Fibroblast of pulmonary artery (primary cell): ENCODE data around the gene LLGL1.

ENCODE experiments used
- DNase-seq: peaks from one replicate; pipeline ENCODE4 v3.0.0-alpha.2; 2010; ENCODE audit warnings: low read depth
- H3K4me3 ChIP-seq: replicated peaks from 2 replicates; pipeline ENCODE4 v1.5.1; 2011; ENCODE audit warnings: low read depth, mild to moderate bottlenecking, control low read depth, low read length, moderate library complexity
- TF ChIP-seq, protein P1 (sequence below): IDR thresholded peaks from 2 replicates; pipeline ENCODE4 v1.5.1; 2011; ENCODE audit warnings: mild to moderate bottlenecking, control low read depth, low read length, inconsistent platforms; ENCODE audit errors: missing control alignments

Gene LLGL1

DNA sequence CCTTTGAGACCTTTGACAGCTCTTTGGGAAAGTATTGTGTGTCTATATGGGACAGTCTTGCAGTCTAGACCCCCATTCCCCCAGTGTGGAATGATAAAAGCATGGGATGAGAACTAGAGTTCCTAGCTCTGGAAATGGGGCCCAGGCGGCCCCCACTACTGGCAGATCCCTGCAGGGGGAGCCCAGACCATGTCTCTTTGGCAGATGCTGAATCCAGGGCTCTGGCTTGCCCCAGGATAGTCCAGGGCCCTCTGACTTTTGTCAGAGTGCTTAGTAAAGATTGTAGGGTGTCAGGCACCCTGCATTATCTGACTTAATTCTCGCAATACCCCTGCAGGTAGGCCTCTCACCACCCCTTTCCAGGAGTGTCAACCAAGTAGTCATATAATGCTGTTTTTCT, 33.5 kb upstream of the LLGL1 start:
- H3K4me3 ChIP-seq, result no peak overlapping the region
- TF ChIP-seq, protein P1, sequence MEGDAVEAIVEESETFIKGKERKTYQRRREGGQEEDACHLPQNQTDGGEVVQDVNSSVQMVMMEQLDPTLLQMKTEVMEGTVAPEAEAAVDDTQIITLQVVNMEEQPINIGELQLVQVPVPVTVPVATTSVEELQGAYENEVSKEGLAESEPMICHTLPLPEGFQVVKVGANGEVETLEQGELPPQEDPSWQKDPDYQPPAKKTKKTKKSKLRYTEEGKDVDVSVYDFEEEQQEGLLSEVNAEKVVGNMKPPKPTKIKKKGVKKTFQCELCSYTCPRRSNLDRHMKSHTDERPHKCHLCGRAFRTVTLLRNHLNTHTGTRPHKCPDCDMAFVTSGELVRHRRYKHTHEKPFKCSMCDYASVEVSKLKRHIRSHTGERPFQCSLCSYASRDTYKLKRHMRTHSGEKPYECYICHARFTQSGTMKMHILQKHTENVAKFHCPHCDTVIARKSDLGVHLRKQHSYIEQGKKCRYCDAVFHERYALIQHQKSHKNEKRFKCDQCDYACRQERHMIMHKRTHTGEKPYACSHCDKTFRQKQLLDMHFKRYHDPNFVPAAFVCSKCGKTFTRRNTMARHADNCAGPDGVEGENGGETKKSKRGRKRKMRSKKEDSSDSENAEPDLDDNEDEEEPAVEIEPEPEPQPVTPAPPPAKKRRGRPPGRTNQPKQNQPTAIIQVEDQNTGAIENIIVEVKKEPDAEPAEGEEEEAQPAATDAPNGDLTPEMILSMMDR, result peak; percentile 35
- DNase-seq, result no peak

GRCh38 chr17:18194394-18194793, 31.0 kb upstream of the LLGL1 start:
- no peak for DNase-seq
- TF ChIP-seq, protein P1, result no peak
- no peak overlapping the region for H3K4me3 ChIP-seq

- no peak overlapping the region for H3K4me3 ChIP-seq
- no peak for DNase-seq
- TF ChIP-seq, protein P1, result no peak
Observed at GRCh38 chr17:18194804-18195203, 30.6 kb upstream of the LLGL1 start.

DNA sequence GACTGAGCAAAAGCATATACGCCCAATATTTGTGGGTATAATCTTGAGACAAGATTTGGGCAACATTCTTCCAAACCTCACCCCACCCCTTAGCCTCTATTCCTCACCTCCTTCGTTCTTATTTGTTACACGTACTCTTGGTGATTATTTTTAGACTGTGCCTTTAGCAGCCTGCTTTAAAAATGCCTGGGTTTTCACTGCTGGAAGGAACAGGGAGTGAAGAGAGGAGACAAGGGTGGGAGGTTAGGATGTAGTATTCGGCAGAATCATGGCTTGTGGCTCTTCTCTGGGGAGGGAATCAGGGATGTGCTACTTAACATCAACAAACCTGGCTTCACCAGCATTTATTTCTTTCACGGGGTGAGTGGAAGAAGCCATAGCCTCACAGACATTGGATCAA, 30.2 kb upstream of the LLGL1 start:
- H3K4me3 ChIP-seq, result no peak overlapping the region
- no peak for DNase-seq
- TF ChIP-seq, protein P1, result no peak

DNA sequence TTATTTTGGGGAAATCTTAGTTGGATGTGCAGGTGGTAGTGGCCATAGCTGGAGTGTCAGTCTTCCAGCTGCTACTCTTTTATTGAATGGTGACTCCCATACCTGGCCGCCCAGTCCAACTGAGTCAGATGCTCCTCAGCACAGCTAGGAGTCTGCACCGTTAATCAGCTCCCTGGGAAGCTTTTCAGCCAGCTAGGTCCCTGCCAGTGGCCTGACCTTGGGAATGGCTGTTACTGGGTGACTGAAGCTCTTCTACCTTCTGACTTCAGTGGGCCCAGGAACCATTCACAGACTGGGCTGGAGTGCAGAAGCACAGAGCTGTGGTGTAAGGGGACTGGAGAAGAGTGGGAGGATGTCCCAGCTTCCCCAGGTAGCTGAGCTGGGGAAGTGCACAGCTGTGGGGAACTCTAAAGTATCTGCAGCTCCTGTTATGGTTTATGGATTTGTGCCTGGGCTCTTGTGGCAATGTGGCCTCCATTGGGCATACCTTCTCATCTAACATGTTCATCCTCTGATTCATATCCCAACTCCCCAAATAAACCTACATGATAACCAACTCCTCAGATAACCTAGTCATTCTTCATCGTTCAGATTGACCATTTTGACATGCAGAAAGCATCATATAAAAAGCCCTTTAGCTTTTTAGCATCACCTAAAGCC, 27.8 kb upstream of the LLGL1 start:
- DNase-seq, result no peak
- TF ChIP-seq, protein P1, result no peak
- H3K4me3 ChIP-seq, result no peak overlapping the region

GRCh38 chr17:18198530-18198929, 26.9 kb upstream of the LLGL1 start:
- TF ChIP-seq, protein P1, result no peak
- H3K4me3 ChIP-seq, result no peak overlapping the region
- DNase-seq, result no peak

DNA sequence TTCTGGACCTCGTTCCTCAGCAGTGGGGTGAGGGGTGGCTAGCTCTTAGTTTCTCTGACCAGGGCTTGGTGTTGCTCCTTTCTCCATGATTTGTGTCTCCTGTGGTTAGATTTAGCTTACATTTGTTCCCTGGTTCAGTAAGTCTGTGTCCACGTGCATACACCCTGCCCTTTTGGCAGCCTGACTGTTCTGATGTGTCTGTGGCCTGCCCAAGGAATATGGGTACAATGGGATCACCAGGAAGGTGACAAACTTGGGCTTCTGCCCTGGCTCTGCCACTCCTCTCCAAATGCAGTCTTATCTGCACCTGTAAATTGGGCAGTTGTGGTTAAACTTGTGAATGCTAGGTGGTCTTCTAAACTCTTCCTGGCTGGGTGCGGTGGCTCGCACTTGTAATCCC, 24.3 kb upstream of the LLGL1 start:
- TF ChIP-seq, protein P1, result no peak
- DNase-seq, result no peak
- no peak overlapping the region for H3K4me3 ChIP-seq
